Measurements from ENCODE around the gene AKAIN1.

AKAIN1 gene

GRCh38 chr18:5150894-5151293, 46.2 kb downstream of the AKAIN1 start:
- Histone ChIP-seq H3K9me3 (ENCODE audit: low read length) (no peaks in the 10 kb centered on the region), H3K4me3 (ENCODE audit: low read depth, low read length, poor library complexity, severe bottlenecking) (no peak overlapping the region), H3K4me1 (ENCODE audit: insufficient read depth, low read length, severe bottlenecking) (no peaks in the 10 kb centered on the region), H3K9me2 (ENCODE audit: low read depth, low read length) (no peaks in the 10 kb centered on the region), H3K79me2 (ENCODE audit: insufficient read depth, low read length) (no peaks in the 10 kb centered on the region), H3K36me3 (ENCODE audit: insufficient read depth, low read length) (no peaks in the 10 kb centered on the region), H3K27ac (ENCODE audit: low read depth, low read length, poor library complexity, severe bottlenecking) (no peak overlapping the region), H3F3A (ENCODE audit: insufficient read depth, low read length) (no peaks in the 10 kb centered on the region), H3K4me2 (ENCODE audit: low read length) (no peak overlapping the region), H3K9ac (ENCODE audit: low read length) (no peak overlapping the region), H2AFZ (ENCODE audit: low read length) (no peak overlapping the region), H4K20me1 (ENCODE audit: insufficient read depth, low read length) (no peaks in the 10 kb centered on the region), H3K27me3 (ENCODE audit: insufficient read depth, low read length) (no peaks in the 10 kb centered on the region)
- TF ChIP-seq EZH2 (IDR thresholded peaks at IDR 0.05; ENCODE audit: borderline replicate concordance, low read length) (no peak), CTCF (IDR thresholded peaks at IDR 0.05; ENCODE audit: low read length) (no peak)

GRCh38 chr18:5146093-5146492, 51.0 kb downstream of the AKAIN1 start:
- Histone ChIP-seq H3K79me2 (ENCODE audit: insufficient read depth, low read length) (no peaks in the 10 kb centered on the region), H3K36me3 (ENCODE audit: insufficient read depth, low read length) (no peaks in the 10 kb centered on the region), H3F3A (ENCODE audit: insufficient read depth, low read length) (no peaks in the 10 kb centered on the region), H3K27me3 (ENCODE audit: insufficient read depth, low read length) (0 out of 2 replicates have a peak, but pooled peaks cover 4% of the 10 kb centered on the region), H3K9me3 (ENCODE audit: low read length) (no peaks in the 10 kb centered on the region), H3K9me2 (ENCODE audit: low read depth, low read length) (no peaks in the 10 kb centered on the region), H3K27ac (ENCODE audit: low read depth, low read length, poor library complexity, severe bottlenecking) (no peak overlapping the region), H3K4me2 (ENCODE audit: low read length) (no peak overlapping the region), H3K4me3 (ENCODE audit: low read depth, low read length, poor library complexity, severe bottlenecking) (no peak overlapping the region), H4K20me1 (ENCODE audit: insufficient read depth, low read length) (no peaks in the 10 kb centered on the region), H2AFZ (ENCODE audit: low read length) (no peak overlapping the region), H3K4me1 (ENCODE audit: insufficient read depth, low read length, severe bottlenecking) (no peaks in the 10 kb centered on the region), H3K9ac (ENCODE audit: low read length) (no peak overlapping the region)
- no peak for TF ChIP-seq EZH2 (IDR thresholded peaks at IDR 0.05; ENCODE audit: borderline replicate concordance, low read length)
- TF ChIP-seq CTCF (IDR thresholded peaks at IDR 0.05; ENCODE audit: low read length) = no peak

- Histone ChIP-seq H3K4me3 (ENCODE audit: low read depth, low read length, poor library complexity, severe bottlenecking) (no peak overlapping the region), H3K27me3 (ENCODE audit: insufficient read depth, low read length) (0 out of 2 replicates have a peak, but pooled peaks cover 4% of the 10 kb centered on the region), H3K9me2 (ENCODE audit: low read depth, low read length) (no peaks in the 10 kb centered on the region), H2AFZ (ENCODE audit: low read length) (no peak overlapping the region), H3K9ac (ENCODE audit: low read length) (no peak overlapping the region), H3K79me2 (ENCODE audit: insufficient read depth, low read length) (no peaks in the 10 kb centered on the region), H4K20me1 (ENCODE audit: insufficient read depth, low read length) (no peaks in the 10 kb centered on the region), H3K36me3 (ENCODE audit: insufficient read depth, low read length) (no peaks in the 10 kb centered on the region), H3K27ac (ENCODE audit: low read depth, low read length, poor library complexity, severe bottlenecking) (no peak overlapping the region), H3F3A (ENCODE audit: insufficient read depth, low read length) (no peaks in the 10 kb centered on the region), H3K9me3 (ENCODE audit: low read length) (no peaks in the 10 kb centered on the region), H3K4me1 (ENCODE audit: insufficient read depth, low read length, severe bottlenecking) (no peaks in the 10 kb centered on the region), H3K4me2 (ENCODE audit: low read length) (no peak overlapping the region)
- TF ChIP-seq CTCF (IDR thresholded peaks at IDR 0.05; ENCODE audit: low read length) = no peak
- no peak for TF ChIP-seq EZH2 (IDR thresholded peaks at IDR 0.05; ENCODE audit: borderline replicate concordance, low read length)
These were observed 51.8 kb downstream of the AKAIN1 start for GRCh38 chr18:5145168-5145825.
